Measurements from ENCODE around the gene NUDC.

The NUDC gene

GRCh38 chr1:26951216-26951615 is 29.7 kb downstream of the NUDC start:
- DNase-seq (ENCODE audit: low read depth in 2 of 2) = no peak

GRCh38 chr1:26951821-26952497 is 30.4 kb downstream of the NUDC start:
- DNase-seq (ENCODE audit: low read depth in 2 of 2) = no peak

GRCh38 chr1:26953374-26953773 is 31.8 kb downstream of the NUDC start:
- DNase-seq (ENCODE audit: low read depth in 2 of 2) = no peak

GRCh38 chr1:26956321-26956720 is 34.8 kb downstream of the NUDC start:
- no peak for DNase-seq (ENCODE audit: low read depth in 2 of 2)

- no peak for DNase-seq (ENCODE audit: low read depth in 2 of 2)
Measured at GRCh38 chr1:26957306-26957705, 35.8 kb downstream of the NUDC start.

GRCh38 chr1:26959270-26959669 is 37.7 kb downstream of the NUDC start:
- DNase-seq (ENCODE audit: low read depth in 2 of 2) = no peak

- DNase-seq (ENCODE audit: low read depth in 2 of 2) = no peak
Measured at GRCh38 chr1:26959722-26960624, 38.4 kb downstream of the NUDC start, which contains the start of gene KDF1. KDF1 (minus strand) TSS chr1:26960468; CDS start chr1:26952380, 8,088 bp downstream.

GRCh38 chr1:26960625-26960966 is 39.1 kb downstream of the NUDC start:
- no peak for DNase-seq (ENCODE audit: low read depth in 2 of 2)

GRCh38 chr1:26961826-26962225 is 40.3 kb downstream of the NUDC start:
- peak; percentile 94 to 95 for DNase-seq (ENCODE audit: low read depth in 2 of 2)

GRCh38 chr1:26965213-26965612 is 43.7 kb downstream of the NUDC start:
- DNase-seq (ENCODE audit: low read depth in 2 of 2) = no peak

- DNase-seq (ENCODE audit: low read depth in 2 of 2) = no peak
Measured at GRCh38 chr1:26965628-26966027, 44.1 kb downstream of the NUDC start.

- DNase-seq (ENCODE audit: low read depth in 2 of 2) = no peak
Measured at GRCh38 chr1:26970810-26971209, 49.3 kb downstream of the NUDC start.

- DNase-seq (ENCODE audit: low read depth in 2 of 2) = no peak
Measured at GRCh38 chr1:26971590-26971989, 50.0 kb downstream of the NUDC start.

GRCh38 chr1:26972390-26972789 is 50.8 kb downstream of the NUDC start:
- DNase-seq (ENCODE audit: low read depth in 2 of 2) = no peak

GRCh38 chr1:26972821-26973220 is 51.3 kb downstream of the NUDC start:
- no peak for DNase-seq (ENCODE audit: low read depth in 2 of 2)

GRCh38 chr1:26976621-26977510 is 55.3 kb downstream of the NUDC start:
- DNase-seq (ENCODE audit: low read depth in 2 of 2) = no peak

GRCh38 chr1:26978901-26979300 is 57.4 kb downstream of the NUDC start:
- no peak for DNase-seq (ENCODE audit: low read depth in 2 of 2)

GRCh38 chr1:26981146-26981846 is 59.8 kb downstream of the NUDC start:
- no peak for DNase-seq (ENCODE audit: low read depth in 2 of 2)

- DNase-seq (ENCODE audit: low read depth in 2 of 2) = no peak
Measured at GRCh38 chr1:26983863-26984262, 62.3 kb downstream of the NUDC start.

GRCh38 chr1:26984291-26984690 is 62.7 kb downstream of the NUDC start:
- DNase-seq (ENCODE audit: low read depth in 2 of 2) = no peak

- DNase-seq (ENCODE audit: low read depth in 2 of 2) = no peak
Measured at GRCh38 chr1:26986658-26987057, 65.1 kb downstream of the NUDC start.
